ENCODE data around the gene TCF4. TPM values are rescaled to one million over a fixed set of nuclear protein-coding genes. Genes with fewer than 3 reads are reported as not detected.

The TCF4 gene
- total RNA-seq, 1 donor from 2014 or later: 115 TPM

GRCh38 chr18:55351980-55352714, 235.8 kb downstream of the TCF4 start:
- Histone ChIP-seq H3K27me3 (ENCODE audit: insufficient read depth, low read length) (no peaks in the 10 kb centered on the region), H3K9me3 (ENCODE audit: insufficient read depth, low read depth, low read length) (no peaks in the 10 kb centered on the region), H2AFZ (ENCODE audit: low read depth, low read length) (no peak overlapping the region), H4K20me1 (ENCODE audit: insufficient read depth, low read length) (no peaks in the 10 kb centered on the region), H3K4me1 (ENCODE audit: insufficient read depth, low read length) (peaks cover 34% of the 10 kb centered on the region), H3K36me3 (ENCODE audit: insufficient read depth, low read length) (no peaks in the 10 kb centered on the region), H3K4me2 (ENCODE audit: low read length) (peak overlapping the region; percentile 46), H3K79me2 (ENCODE audit: insufficient read depth, low read length) (peaks cover 27% of the 10 kb centered on the region), H3K27ac (ENCODE audit: low read depth, low read length) (peak overlapping the region; percentile 24), H3K9ac (ENCODE audit: low read length) (peak overlapping the region; percentile 7), H3K4me3 (ENCODE audit: insufficient read depth, low read depth, low read length) (no peak overlapping the region)
- Mint-ChIP-seq H3K27ac (ENCODE audit: unreplicated experiment) (peak overlapping the region; percentile 79), H3K4me1 (ENCODE audit: low read depth, unreplicated experiment) (peaks cover 50% of the 10 kb centered on the region), H3K27me3 (ENCODE audit: low read depth, unreplicated experiment) (no peaks in the 10 kb centered on the region), H3K9me3 (ENCODE audit: unreplicated experiment) (no peaks in the 10 kb centered on the region), H3K4me3 (ENCODE audit: unreplicated experiment) (no peak overlapping the region), H3K36me3 (ENCODE audit: low read depth, unreplicated experiment) (peaks cover 3% of the 10 kb centered on the region)
- TF ChIP-seq CTCF (IDR thresholded peaks at IDR 0.05; ENCODE audit: insufficient read depth, low read depth, low read length): no peak
- TF ChIP-seq EZH2 (IDR thresholded peaks at IDR 0.05; ENCODE audit: insufficient read depth, low read length): no peak
- FAIRE-seq: no peak
- peak; percentile 41 for DNase-seq (ENCODE audit: low read depth)

GRCh38 chr18:55351241-55351691, 236.7 kb downstream of the TCF4 start:
- Mint-ChIP-seq H3K36me3 (ENCODE audit: low read depth, unreplicated experiment) (peaks cover 7% of the 10 kb centered on the region), H3K27ac (ENCODE audit: unreplicated experiment) (peak overlapping the region; percentile 78), H3K27me3 (ENCODE audit: low read depth, unreplicated experiment) (no peaks in the 10 kb centered on the region), H3K9me3 (ENCODE audit: unreplicated experiment) (no peaks in the 10 kb centered on the region), H3K4me1 (ENCODE audit: low read depth, unreplicated experiment) (peaks cover 50% of the 10 kb centered on the region), H3K4me3 (ENCODE audit: unreplicated experiment) (peak overlapping the region; percentile 1)
- Histone ChIP-seq H4K20me1 (ENCODE audit: insufficient read depth, low read length) (no peaks in the 10 kb centered on the region), H3K9ac (ENCODE audit: low read length) (peak overlapping the region; percentile 50), H3K27ac (ENCODE audit: low read depth, low read length) (peak overlapping the region; percentile 37), H3K27me3 (ENCODE audit: insufficient read depth, low read length) (no peaks in the 10 kb centered on the region), H3K36me3 (ENCODE audit: insufficient read depth, low read length) (no peaks in the 10 kb centered on the region), H3K4me3 (ENCODE audit: insufficient read depth, low read depth, low read length) (no peak overlapping the region), H3K9me3 (ENCODE audit: insufficient read depth, low read depth, low read length) (no peaks in the 10 kb centered on the region), H2AFZ (ENCODE audit: low read depth, low read length) (peak overlapping the region; percentile 4), H3K79me2 (ENCODE audit: insufficient read depth, low read length) (peaks cover 25% of the 10 kb centered on the region), H3K4me2 (ENCODE audit: low read length) (peak overlapping the region; percentile 71), H3K4me1 (ENCODE audit: insufficient read depth, low read length) (peaks cover 34% of the 10 kb centered on the region)
- no peak for FAIRE-seq
- peak; percentile 69 for DNase-seq (ENCODE audit: low read depth)
- TF ChIP-seq CTCF (IDR thresholded peaks at IDR 0.05; ENCODE audit: insufficient read depth, low read depth, low read length) (no peak), EZH2 (IDR thresholded peaks at IDR 0.05; ENCODE audit: insufficient read depth, low read length) (no peak)

- Histone ChIP-seq H3K79me2 (ENCODE audit: insufficient read depth, low read length) (peaks cover 17% of the 10 kb centered on the region), H4K20me1 (ENCODE audit: insufficient read depth, low read length) (no peaks in the 10 kb centered on the region), H2AFZ (ENCODE audit: low read depth, low read length) (no peak overlapping the region), H3K27me3 (ENCODE audit: insufficient read depth, low read length) (no peaks in the 10 kb centered on the region), H3K36me3 (ENCODE audit: insufficient read depth, low read length) (no peaks in the 10 kb centered on the region), H3K9ac (ENCODE audit: low read length) (no peak overlapping the region), H3K4me2 (ENCODE audit: low read length) (no peak overlapping the region), H3K4me1 (ENCODE audit: insufficient read depth, low read length) (peaks cover 33% of the 10 kb centered on the region), H3K4me3 (ENCODE audit: insufficient read depth, low read depth, low read length) (no peak overlapping the region), H3K27ac (ENCODE audit: low read depth, low read length) (no peak overlapping the region), H3K9me3 (ENCODE audit: insufficient read depth, low read depth, low read length) (no peaks in the 10 kb centered on the region)
- no peak for TF ChIP-seq CTCF (IDR thresholded peaks at IDR 0.05; ENCODE audit: insufficient read depth, low read depth, low read length)
- TF ChIP-seq EZH2 (IDR thresholded peaks at IDR 0.05; ENCODE audit: insufficient read depth, low read length): no peak
- Mint-ChIP-seq H3K36me3 (ENCODE audit: low read depth, unreplicated experiment) (peaks cover 7% of the 10 kb centered on the region), H3K27me3 (ENCODE audit: low read depth, unreplicated experiment) (no peaks in the 10 kb centered on the region), H3K4me1 (ENCODE audit: low read depth, unreplicated experiment) (peaks cover 43% of the 10 kb centered on the region), H3K27ac (ENCODE audit: unreplicated experiment) (no peak overlapping the region), H3K4me3 (ENCODE audit: unreplicated experiment) (no peak overlapping the region), H3K9me3 (ENCODE audit: unreplicated experiment) (no peaks in the 10 kb centered on the region)
- FAIRE-seq (no peak), DNase-seq (ENCODE audit: low read depth) (no peak)
Measured at GRCh38 chr18:55349685-55350084, 238.3 kb downstream of the TCF4 start.
